HepG2 (cell line): ENCODE measurements around the gene KCTD18. TPM values are rescaled to one million over a fixed set of nuclear protein-coding genes. Genes with fewer than 3 reads are reported as not detected.

Source experiments
- DNMT1 ChIP-seq: sonication (generic); formaldehyde crosslinking; IDR thresholded peaks from 2 replicates; pipeline ENCODE4 v1.5.1; 2020; ENCODE audit warnings: mild to moderate bottlenecking, missing genetic modification reagents
- ESRRA ChIP-seq: sonication (generic); formaldehyde crosslinking; IDR thresholded peaks from 2 replicates; pipeline ENCODE4 v1.5.1; 2020; ENCODE audit warnings: mild to moderate bottlenecking, low read depth, missing genetic modification reagents
- GZF1 ChIP-seq: sonication (generic); formaldehyde crosslinking; IDR thresholded peaks from 2 replicates; pipeline ENCODE4 v1.5.1; 2020; ENCODE audit warnings: mild to moderate bottlenecking, missing genetic modification reagents
- HMG20B ChIP-seq: conservative IDR thresholded peaks from 2 replicates; pipeline ENCODE4 v1.6.1; 2016; ENCODE audit warnings: missing genetic modification reagents, missing compliant biosample characterization
- HOXA7 ChIP-seq: sonication (generic); formaldehyde crosslinking; IDR thresholded peaks from 2 replicates; pipeline ENCODE4 v1.8.1; 2022; ENCODE audit warnings: mild to moderate bottlenecking, missing genetic modification reagents, moderate library complexity
- KDM5A ChIP-seq: fragments of 200-600 bp; sonication (generic); IDR thresholded peaks from 2 replicates; pipeline ENCODE4 v1.7.0; 2018; ENCODE audit warnings: antibody characterized with exemption, mild to moderate bottlenecking, low read length, borderline replicate concordance
- KMT2B ChIP-seq: IDR thresholded peaks from 2 replicates; pipeline ENCODE4 v1.6.1; 2016; ENCODE audit warnings: missing genetic modification reagents, missing compliant biosample characterization
- LCORL ChIP-seq, 2 experiments: fragments of 450-650 bp in 1 of 2; sonication (generic) in 1 of 2; formaldehyde crosslinking in 1 of 2; IDR thresholded peaks; 2 replicates each; pipeline versions ENCODE4 v1.5.0 to v1.6.1; 2017 to 2020; ENCODE audit warnings: antibody characterized with exemption in 1 of 2, missing genetic modification reagents in 1 of 2
- LRRFIP1 ChIP-seq: sonication (generic); formaldehyde crosslinking; conservative IDR thresholded peaks from 2 replicates; pipeline ENCODE4 v1.4.0; 2020; ENCODE audit warnings: missing genetic modification reagents
- MED8 ChIP-seq: sonication (generic); formaldehyde crosslinking; IDR thresholded peaks from 2 replicates; pipeline ENCODE4 v1.8.1; 2023; ENCODE audit warnings: mild to moderate bottlenecking, missing genetic modification reagents; ENCODE audit not compliant: insufficient replicate concordance
- MNT ChIP-seq: fragments of 450-650 bp; IDR thresholded peaks from 2 replicates; pipeline ENCODE4 v1.6.1; 2016
- NAIF1 ChIP-seq: sonication (generic); formaldehyde crosslinking; IDR thresholded peaks from 2 replicates; pipeline ENCODE4 v1.5.0; 2020; ENCODE audit warnings: mild to moderate bottlenecking, missing genetic modification reagents, borderline replicate concordance
- SRY ChIP-seq: sonication (generic); formaldehyde crosslinking; IDR thresholded peaks from 2 replicates; pipeline ENCODE4 v1.8.0; 2022; ENCODE audit warnings: mild to moderate bottlenecking, missing genetic modification reagents
- YEATS4 ChIP-seq: sonication (generic); formaldehyde crosslinking; IDR thresholded peaks from 2 replicates; pipeline ENCODE4 v1.4.0; 2020; ENCODE audit warnings: missing genetic modification reagents, borderline replicate concordance
- ZNF121 ChIP-seq: sonication (generic); formaldehyde crosslinking; IDR thresholded peaks from 2 replicates; pipeline ENCODE4 v1.5.0; 2020; ENCODE audit warnings: mild to moderate bottlenecking, missing genetic modification reagents
- ZNF136 ChIP-seq: sonication (generic); formaldehyde crosslinking; IDR thresholded peaks from 2 replicates; pipeline ENCODE4 v1.8.1; 2022; ENCODE audit warnings: low read depth, mild to moderate bottlenecking, moderate library complexity, missing genetic modification reagents
- ZNF607 ChIP-seq: sonication (generic); formaldehyde crosslinking; IDR thresholded peaks from 2 replicates; pipeline ENCODE4 v1.5.1; 2020; ENCODE audit warnings: missing genetic modification reagents, mild to moderate bottlenecking, borderline replicate concordance
- polyA plus RNA-seq, 8 experiments: library from polyadenylated mRNA; depleted of rRNA in 3 of 8; stranded (reverse) in 7 of 8; unstranded in 1 of 8; fragments of >200 nt; fragmentation: Illumina TruSeq in 4 of 8; extraction: Trizol in 4 of 8; gene quantifications; 2 replicates each; pipeline versions ENCODE4 v1.2.1 to v1.2.3, GENCODE V29; 2011 to 2016; ENCODE audit warnings: low read depth in 4 of 8, missing spikeins in 1 of 8, mixed read lengths in 1 of 8; ENCODE audit not compliant: insufficient read depth in 1 of 8
- total RNA-seq, 5 experiments: library from RNA; depleted of rRNA; stranded (reverse); fragments of >200 nt; fragmentation: Illumina TruSeq; extraction: Trizol; gene quantifications; 2 replicates each; pipeline ENCODE4 v1.2.3, GENCODE V29; 2016; ENCODE audit warnings: low read depth in 1 of 5
- TF ChIP-seq, protein P1 (sequence below), 2 experiments: sonication (generic) in 1 of 2; formaldehyde crosslinking in 1 of 2; IDR thresholded peaks; 2 replicates each; pipeline versions ENCODE4 v1.4.0 to v1.6.1; 2016 to 2020; ENCODE audit warnings: borderline replicate concordance in 1 of 2, low read depth in 1 of 2, mild to moderate bottlenecking in 1 of 2, missing genetic modification reagents in 1 of 2
- TF ChIP-seq, protein P2 (sequence below): sonication (generic); formaldehyde crosslinking; IDR thresholded peaks from 2 replicates; pipeline ENCODE4 v1.8.0; 2022; ENCODE audit warnings: mild to moderate bottlenecking, missing genetic modification reagents, moderate library complexity

The KCTD18 gene
- total and polyA plus RNA-seq, 2 of the 13 experiments (the other 11 are each of a cell fraction or from before 2014, with no cell fraction given), result 2.2 to 7.1 TPM

DNA sequence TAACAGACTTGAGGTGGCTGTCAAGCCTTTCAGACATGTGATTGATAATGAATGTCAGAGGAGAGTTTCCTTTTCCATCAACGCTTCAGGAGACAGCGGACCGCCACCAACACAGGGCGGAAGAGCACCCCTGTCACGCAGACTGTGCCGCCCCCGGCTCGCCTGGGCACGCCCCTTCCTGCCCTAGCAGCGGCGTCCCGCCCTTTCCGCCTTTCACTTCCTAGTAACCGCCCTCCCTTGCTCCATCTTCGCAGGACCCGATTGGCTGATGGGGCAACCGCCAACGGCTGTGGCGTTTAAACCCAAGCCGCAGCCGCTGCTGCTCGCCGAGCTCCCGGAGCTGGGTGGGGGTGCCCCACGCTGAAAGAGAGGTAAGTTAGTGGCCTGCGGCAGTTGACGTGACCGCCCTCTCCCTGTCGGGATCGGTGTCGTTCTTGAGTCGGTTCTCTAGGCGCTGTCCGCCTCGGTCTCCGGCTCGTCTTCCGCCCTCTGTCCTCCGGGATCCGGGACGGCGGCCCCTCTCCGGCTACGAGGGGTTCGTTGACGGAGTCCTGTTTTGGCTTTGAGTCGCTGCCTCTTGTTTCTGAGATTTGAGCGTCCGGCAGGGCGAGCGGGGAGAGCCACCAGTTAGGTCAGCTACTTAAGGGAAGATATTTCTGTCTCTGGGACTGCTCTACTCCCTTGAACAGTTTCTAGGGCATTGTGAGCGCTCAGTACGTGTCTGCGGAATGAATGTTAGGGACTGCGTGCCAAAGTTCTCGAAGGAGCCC lies 16.2 kb upstream of the KCTD18 start, which contains the start of gene SGO2 (continued):
- peak; percentile 73 for TF ChIP-seq MNT
- no peak for TF ChIP-seq MED8 (CRISPR knock-in tag)
- no peak for TF ChIP-seq NAIF1 (CRISPR knock-in tag)
- TF ChIP-seq ZNF121 (CRISPR knock-in tag), result no peak
- TF ChIP-seq ESRRA (CRISPR knock-in tag), result peak; percentile 53; the same call in 1 of the 2 replicates
- TF ChIP-seq LCORL (IDR thresholded peaks at IDR 0.05), result no peak
- TF ChIP-seq LCORL (CRISPR knock-in tag; IDR thresholded peaks at IDR 0.05), result peak; percentile 60; the same call in 1 of the 2 replicates
- TF ChIP-seq HOXA7, result no peak
- peak; percentile 78; the same call in 1 of the 2 replicates for TF ChIP-seq ZNF607
- TF ChIP-seq YEATS4, result peak; percentile 83
- TF ChIP-seq, protein P1, sequence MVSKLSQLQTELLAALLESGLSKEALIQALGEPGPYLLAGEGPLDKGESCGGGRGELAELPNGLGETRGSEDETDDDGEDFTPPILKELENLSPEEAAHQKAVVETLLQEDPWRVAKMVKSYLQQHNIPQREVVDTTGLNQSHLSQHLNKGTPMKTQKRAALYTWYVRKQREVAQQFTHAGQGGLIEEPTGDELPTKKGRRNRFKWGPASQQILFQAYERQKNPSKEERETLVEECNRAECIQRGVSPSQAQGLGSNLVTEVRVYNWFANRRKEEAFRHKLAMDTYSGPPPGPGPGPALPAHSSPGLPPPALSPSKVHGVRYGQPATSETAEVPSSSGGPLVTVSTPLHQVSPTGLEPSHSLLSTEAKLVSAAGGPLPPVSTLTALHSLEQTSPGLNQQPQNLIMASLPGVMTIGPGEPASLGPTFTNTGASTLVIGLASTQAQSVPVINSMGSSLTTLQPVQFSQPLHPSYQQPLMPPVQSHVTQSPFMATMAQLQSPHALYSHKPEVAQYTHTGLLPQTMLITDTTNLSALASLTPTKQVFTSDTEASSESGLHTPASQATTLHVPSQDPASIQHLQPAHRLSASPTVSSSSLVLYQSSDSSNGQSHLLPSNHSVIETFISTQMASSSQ (IDR thresholded peaks at IDR 0.05; ENCODE audit: low read depth), result no peak
- TF ChIP-seq, protein P1 (CRISPR knock-in tag; IDR thresholded peaks at IDR 0.05; ENCODE audit: borderline replicate concordance), result peak; percentile 80; the same call in 1 of the 2 replicates
- TF ChIP-seq, protein P2, sequence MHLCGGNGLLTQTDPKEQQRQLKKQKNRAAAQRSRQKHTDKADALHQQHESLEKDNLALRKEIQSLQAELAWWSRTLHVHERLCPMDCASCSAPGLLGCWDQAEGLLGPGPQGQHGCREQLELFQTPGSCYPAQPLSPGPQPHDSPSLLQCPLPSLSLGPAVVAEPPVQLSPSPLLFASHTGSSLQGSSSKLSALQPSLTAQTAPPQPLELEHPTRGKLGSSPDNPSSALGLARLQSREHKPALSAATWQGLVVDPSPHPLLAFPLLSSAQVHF (CRISPR knock-in tag), result 0 out of 2 replicates have a peak, but pooled peaks have one; percentile 85
- TF ChIP-seq KDM5A, result peak; percentile 92
- peak; percentile 56; the same call in 1 of the 2 replicates for TF ChIP-seq SRY
- TF ChIP-seq KMT2B, result peak; percentile 98
- no peak for TF ChIP-seq LRRFIP1 (CRISPR knock-in tag)
- TF ChIP-seq HMG20B (CRISPR knock-in tag), result 0 out of 2 replicates have a peak, but pooled peaks have one; percentile 47
- TF ChIP-seq GZF1 (CRISPR knock-in tag), result peak; percentile 82; the same call in 1 of the 2 replicates
- no peak for TF ChIP-seq DNMT1 (CRISPR knock-in tag)
- 0 out of 2 replicates have a peak, but pooled peaks have one; percentile 42 for TF ChIP-seq ZNF136 (CRISPR knock-in tag)
